Testis (tissue), 2 donors: Measurements from ENCODE around the gene RGS18.
"Not testable (repeated sequence)": the region's sequence is repeated elsewhere in the genome, so short reads cannot be mapped to it uniquely, and the experiment has no call there.

Experiments used
- POLR2A ChIP-seq: fragments of 450-650 bp; IDR thresholded peaks from one replicate; pipeline ENCODE4 v1.6.1; 2017; ENCODE audit warnings: antibody characterized with exemption, mild to moderate bottlenecking, moderate library complexity
- TF ChIP-seq, protein P1 (sequence below), 3 experiments: fragments of 450-650 bp in 2 of 3; fragments of 200-600 bp in 1 of 3; sonication (generic) in 1 of 3; IDR thresholded peaks; one replicate each; pipeline ENCODE4 v1.5.1; 2016 to 2019; ENCODE audit warnings: antibody characterized with exemption in 3 of 3, mild to moderate bottlenecking in 2 of 3, moderate library complexity in 1 of 3

DNA sequence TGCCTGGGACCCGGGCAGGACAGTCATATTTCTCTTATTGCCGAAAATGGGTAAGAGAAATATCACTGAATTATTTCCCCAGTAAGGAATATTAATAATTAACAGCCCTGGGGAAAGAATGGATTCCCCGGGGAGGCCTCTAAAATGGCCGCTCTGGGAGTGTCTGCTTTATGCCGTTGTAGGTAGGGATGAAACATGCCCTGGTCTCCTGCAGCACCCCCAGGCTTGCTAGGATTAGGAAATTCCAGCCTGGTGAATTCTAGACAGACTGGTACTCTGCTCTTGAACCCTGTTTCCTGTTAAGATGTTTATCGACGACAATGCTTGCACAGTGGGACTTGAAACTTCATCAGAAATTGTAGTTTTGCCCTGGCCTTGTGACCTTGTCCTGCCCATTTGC lies 6.7 kb downstream of the RGS18 start:
- TF ChIP-seq, protein P1, sequence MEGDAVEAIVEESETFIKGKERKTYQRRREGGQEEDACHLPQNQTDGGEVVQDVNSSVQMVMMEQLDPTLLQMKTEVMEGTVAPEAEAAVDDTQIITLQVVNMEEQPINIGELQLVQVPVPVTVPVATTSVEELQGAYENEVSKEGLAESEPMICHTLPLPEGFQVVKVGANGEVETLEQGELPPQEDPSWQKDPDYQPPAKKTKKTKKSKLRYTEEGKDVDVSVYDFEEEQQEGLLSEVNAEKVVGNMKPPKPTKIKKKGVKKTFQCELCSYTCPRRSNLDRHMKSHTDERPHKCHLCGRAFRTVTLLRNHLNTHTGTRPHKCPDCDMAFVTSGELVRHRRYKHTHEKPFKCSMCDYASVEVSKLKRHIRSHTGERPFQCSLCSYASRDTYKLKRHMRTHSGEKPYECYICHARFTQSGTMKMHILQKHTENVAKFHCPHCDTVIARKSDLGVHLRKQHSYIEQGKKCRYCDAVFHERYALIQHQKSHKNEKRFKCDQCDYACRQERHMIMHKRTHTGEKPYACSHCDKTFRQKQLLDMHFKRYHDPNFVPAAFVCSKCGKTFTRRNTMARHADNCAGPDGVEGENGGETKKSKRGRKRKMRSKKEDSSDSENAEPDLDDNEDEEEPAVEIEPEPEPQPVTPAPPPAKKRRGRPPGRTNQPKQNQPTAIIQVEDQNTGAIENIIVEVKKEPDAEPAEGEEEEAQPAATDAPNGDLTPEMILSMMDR (IDR thresholded peaks at IDR 0.05), result not testable (repeated sequence)
- not testable (repeated sequence) for TF ChIP-seq POLR2A
